22Rv1 (cell line): Measurements from ENCODE around the gene CDK5RAP2.

Source experiments
- ZFX ChIP-seq: fragments of 450-650 bp; IDR thresholded peaks from 2 replicates; pipeline ENCODE4 v1.6.1; 2017; ENCODE audit warnings: antibody characterized with exemption, borderline replicate concordance
- TF ChIP-seq, protein P1 (sequence below): fragments of 450-650 bp; IDR thresholded peaks from 2 replicates; pipeline ENCODE4 v1.5.1; 2017; ENCODE audit warnings: mild to moderate bottlenecking

DNA sequence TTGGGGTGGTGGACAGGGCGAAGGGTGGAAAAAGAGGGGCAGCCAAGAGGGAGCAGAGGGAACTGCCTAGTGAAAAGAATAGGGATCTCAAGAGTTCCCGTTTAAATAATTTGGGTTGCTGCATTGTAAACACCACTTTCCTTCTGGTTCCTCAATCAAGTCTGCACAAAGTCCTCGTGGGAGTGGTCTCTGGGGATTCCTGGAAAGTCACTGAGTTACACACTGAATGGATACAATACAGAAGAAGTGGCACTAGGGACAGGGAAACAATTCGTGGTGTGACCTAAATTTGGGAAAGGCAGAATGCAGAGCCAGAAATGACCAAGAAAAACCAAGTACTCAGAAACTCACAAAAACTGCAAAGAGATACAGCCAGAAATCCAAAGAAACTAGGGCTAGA lies 161.7 kb downstream of the CDK5RAP2 start:
- TF ChIP-seq, protein P1, sequence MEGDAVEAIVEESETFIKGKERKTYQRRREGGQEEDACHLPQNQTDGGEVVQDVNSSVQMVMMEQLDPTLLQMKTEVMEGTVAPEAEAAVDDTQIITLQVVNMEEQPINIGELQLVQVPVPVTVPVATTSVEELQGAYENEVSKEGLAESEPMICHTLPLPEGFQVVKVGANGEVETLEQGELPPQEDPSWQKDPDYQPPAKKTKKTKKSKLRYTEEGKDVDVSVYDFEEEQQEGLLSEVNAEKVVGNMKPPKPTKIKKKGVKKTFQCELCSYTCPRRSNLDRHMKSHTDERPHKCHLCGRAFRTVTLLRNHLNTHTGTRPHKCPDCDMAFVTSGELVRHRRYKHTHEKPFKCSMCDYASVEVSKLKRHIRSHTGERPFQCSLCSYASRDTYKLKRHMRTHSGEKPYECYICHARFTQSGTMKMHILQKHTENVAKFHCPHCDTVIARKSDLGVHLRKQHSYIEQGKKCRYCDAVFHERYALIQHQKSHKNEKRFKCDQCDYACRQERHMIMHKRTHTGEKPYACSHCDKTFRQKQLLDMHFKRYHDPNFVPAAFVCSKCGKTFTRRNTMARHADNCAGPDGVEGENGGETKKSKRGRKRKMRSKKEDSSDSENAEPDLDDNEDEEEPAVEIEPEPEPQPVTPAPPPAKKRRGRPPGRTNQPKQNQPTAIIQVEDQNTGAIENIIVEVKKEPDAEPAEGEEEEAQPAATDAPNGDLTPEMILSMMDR: no peak
- no peak for TF ChIP-seq ZFX
